Mesendoderm (in vitro differentiated cells): ENCODE data around the gene FTO.

Experiments used
- DNase-seq: peaks from one replicate; pipeline ENCODE4 v3.0.0; 2013
- H2AK5ac ChIP-seq: 2 replicates; pipeline ENCODE4 v1.6.1; 2013; ENCODE audit warnings: low read length, inconsistent platforms
- H2BK120ac ChIP-seq: 2 replicates; pipeline ENCODE4 v1.6.1; 2013; ENCODE audit warnings: low read depth, mild to moderate bottlenecking, low read length, moderate library complexity, mixed read lengths
- H2BK15ac ChIP-seq: replicated peaks from 2 replicates; pipeline ENCODE4 v1.6.1; 2013; ENCODE audit warnings: low read depth, mild to moderate bottlenecking, moderate library complexity
- H2BK5ac ChIP-seq: 2 replicates; pipeline ENCODE4 v1.6.1; 2013; ENCODE audit warnings: low read length, inconsistent platforms
- H3K18ac ChIP-seq: 2 replicates; pipeline ENCODE4 v1.6.1; 2013; ENCODE audit warnings: mild to moderate bottlenecking, low read length, mixed read lengths
- H3K23ac ChIP-seq: one replicate; pipeline ENCODE4 v1.6.1; 2013; ENCODE audit warnings: low read length
- H3K27ac ChIP-seq: 2 replicates; pipeline ENCODE4 v1.5.1; 2013; ENCODE audit warnings: low read depth, mild to moderate bottlenecking, inconsistent platforms, low read length, moderate library complexity
- H3K27me3 ChIP-seq: 2 replicates; pipeline ENCODE4 v1.6.1; 2013; ENCODE audit warnings: low read length, control low read depth, mild to moderate bottlenecking, inconsistent platforms; ENCODE audit not compliant: insufficient read depth, poor library complexity
- H3K36me3 ChIP-seq: 2 replicates; pipeline ENCODE4 v1.6.1; 2013; ENCODE audit warnings: low read length, inconsistent platforms; ENCODE audit not compliant: control insufficient read depth, insufficient read depth
- H3K4ac ChIP-seq: one replicate; pipeline ENCODE4 v1.6.1; 2013; ENCODE audit warnings: low read depth, mild to moderate bottlenecking, low read length, moderate library complexity
- H3K4me1 ChIP-seq: 2 replicates; pipeline ENCODE4 v1.6.1; 2013; ENCODE audit warnings: low read depth, low read length, inconsistent platforms; ENCODE audit not compliant: control insufficient read depth
- H3K4me2 ChIP-seq: 2 replicates; pipeline ENCODE4 v1.6.1; 2013; ENCODE audit warnings: low read length
- H3K4me3 ChIP-seq: 2 replicates; pipeline ENCODE4 v1.5.1; 2013; ENCODE audit warnings: mild to moderate bottlenecking, low read length
- H3K56ac ChIP-seq: one replicate; pipeline ENCODE4 v1.6.1; 2013; ENCODE audit warnings: low read length
- H3K79me1 ChIP-seq: 2 replicates; pipeline ENCODE4 v1.6.1; 2013; ENCODE audit warnings: low read length, inconsistent platforms
- H3K79me2 ChIP-seq: 2 replicates; pipeline ENCODE4 v1.6.1; 2013; ENCODE audit warnings: mild to moderate bottlenecking, low read length; ENCODE audit not compliant: control insufficient read depth, insufficient read depth
- H3K9ac ChIP-seq: 2 replicates; pipeline ENCODE4 v1.6.1; 2013; ENCODE audit warnings: low read length, inconsistent platforms
- H4K5ac ChIP-seq: one replicate; pipeline ENCODE4 v1.6.1; 2013; ENCODE audit warnings: low read length
- H4K8ac ChIP-seq: one replicate; pipeline ENCODE4 v1.6.1; 2013; ENCODE audit warnings: low read depth, mild to moderate bottlenecking, control low read depth, low read length, moderate library complexity
- WGBS: extraction: QIAGEN DNeasy Blood & Tissue Kit; methylation state at CpG from one replicate; pipeline ENCODE4 v1.1.7; 2013; ENCODE audit warnings: low lambda C conversion rate, missing lambda C conversion rate; ENCODE audit not compliant: insufficient coverage; ENCODE audit errors: extremely low coverage; 5-methylcytosine and 5-hydroxymethylcytosine counted together

The FTO gene

DNA sequence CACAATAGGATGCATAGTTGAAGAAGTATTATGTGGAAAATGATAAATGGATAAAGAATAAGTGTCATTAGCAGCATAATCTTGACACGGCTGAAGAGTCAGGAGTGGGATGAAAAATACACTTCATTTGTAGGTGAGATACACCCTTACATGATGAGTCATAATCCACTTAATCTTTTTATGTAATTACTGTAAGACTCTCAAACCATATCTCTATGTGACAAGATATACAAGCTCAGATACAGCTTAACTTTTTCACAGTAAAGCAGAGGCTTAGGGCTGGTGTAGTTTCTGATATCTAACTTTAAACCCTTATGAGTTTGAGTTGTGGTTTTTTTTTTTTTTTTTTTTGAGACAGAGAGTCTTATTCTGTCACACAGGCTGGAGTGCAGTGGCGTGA, 101.2 kb downstream of the FTO start:
- Histone ChIP-seq H3K4ac (no peak overlapping the region), H3K27ac (no peak overlapping the region), H3K4me1 (no peaks in the 10 kb centered on the region), H2BK15ac (no peak overlapping the region), H3K4me2 (no peak overlapping the region), H2BK5ac (no peak overlapping the region), H3K23ac (no peak overlapping the region), H3K79me1 (peaks cover 2% of the 10 kb centered on the region), H3K18ac (no peak overlapping the region), H3K56ac (no peak overlapping the region), H4K5ac (no peak overlapping the region), H2AK5ac (no peak overlapping the region), H3K4me3 (no peak overlapping the region), H3K9ac (no peak overlapping the region), H2BK120ac (no peak overlapping the region), H3K79me2 (no peaks in the 10 kb centered on the region), H4K8ac (no peak overlapping the region), H3K27me3 (no peaks in the 10 kb centered on the region), H3K36me3 (no peaks in the 10 kb centered on the region)
- DNase-seq = no peak
- no CpG with 5 or more reads among the region's 2 CpGs for whole genome bisulfite sequencing

DNA sequence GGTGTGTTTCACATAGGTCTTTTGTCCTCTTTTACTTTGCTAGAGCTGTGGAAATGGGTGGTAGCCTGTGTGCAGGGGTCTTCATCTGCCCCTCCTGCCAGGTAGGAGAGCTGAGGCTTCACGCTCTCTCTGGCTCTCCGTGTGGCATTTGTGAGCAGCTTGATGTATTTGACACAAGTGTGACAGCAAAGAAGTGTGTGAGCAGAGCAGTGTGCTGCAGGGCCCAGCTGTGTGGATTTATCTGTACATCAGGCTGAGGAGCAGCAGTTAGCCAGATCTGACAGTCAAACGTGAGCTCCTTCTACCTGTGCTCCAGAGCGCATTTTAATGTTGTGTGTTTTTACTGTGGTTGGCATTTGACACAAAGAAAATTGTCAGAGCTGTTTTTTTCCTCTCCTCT, 101.8 kb downstream of the FTO start:
- Histone ChIP-seq H4K5ac (no peak overlapping the region), H3K4ac (no peak overlapping the region), H3K4me3 (no peak overlapping the region), H3K27me3 (no peaks in the 10 kb centered on the region), H4K8ac (no peak overlapping the region), H2BK15ac (no peak overlapping the region), H3K36me3 (no peaks in the 10 kb centered on the region), H3K18ac (no peak overlapping the region), H3K27ac (no peak overlapping the region), H3K79me2 (no peaks in the 10 kb centered on the region), H2BK120ac (no peak overlapping the region), H2BK5ac (no peak overlapping the region), H3K9ac (no peak overlapping the region), H2AK5ac (no peak overlapping the region), H3K23ac (no peak overlapping the region), H3K56ac (no peak overlapping the region), H3K79me1 (peaks cover 2% of the 10 kb centered on the region), H3K4me2 (no peak overlapping the region), H3K4me1 (no peaks in the 10 kb centered on the region)
- no CpG with 5 or more reads among the region's 4 CpGs for WGBS
- DNase-seq = no peak

DNA sequence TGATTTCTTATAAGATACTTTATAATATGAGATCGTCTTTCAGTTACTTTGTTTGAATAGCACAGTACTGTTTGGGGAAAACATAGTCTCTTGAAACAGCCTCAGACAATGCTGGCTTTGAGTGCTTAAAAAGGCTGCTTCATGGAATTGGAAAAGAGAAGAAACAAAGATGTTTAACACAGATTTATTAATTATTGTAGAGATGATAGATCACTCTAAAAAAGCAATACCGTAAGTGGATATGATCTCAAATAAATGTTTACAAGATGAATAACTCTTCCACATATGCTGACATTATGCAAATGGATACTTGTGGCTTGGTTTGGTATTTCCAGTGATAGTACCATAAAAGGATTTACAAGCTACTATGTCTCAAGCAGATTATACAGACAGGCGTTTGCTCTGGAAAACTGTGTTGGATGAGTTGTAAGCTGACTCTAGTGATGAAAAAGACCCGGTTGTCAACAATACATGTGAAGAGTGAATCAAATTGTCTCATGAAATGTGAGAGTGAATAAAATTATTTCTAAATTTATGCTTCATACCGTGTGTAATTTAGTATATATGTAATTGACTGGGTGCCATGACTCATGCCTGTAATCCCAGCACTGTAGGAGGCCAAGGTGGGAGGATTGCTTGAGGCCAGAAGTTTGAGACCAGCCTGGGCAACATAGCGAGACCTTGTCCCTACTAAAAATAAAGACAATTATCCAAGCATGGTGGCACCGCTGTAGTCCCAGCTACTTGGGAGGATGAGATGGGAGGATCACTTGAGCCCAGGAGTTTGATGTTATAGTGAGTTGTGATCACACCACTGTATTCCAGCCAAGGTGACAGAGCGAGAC, 105.4 kb downstream of the FTO start:
- Histone ChIP-seq H3K18ac (no peak overlapping the region), H2AK5ac (no peak overlapping the region), H3K4ac (no peak overlapping the region), H3K4me2 (no peak overlapping the region), H3K79me1 (peaks cover 2% of the 10 kb centered on the region), H3K27ac (no peak overlapping the region), H3K4me1 (no peaks in the 10 kb centered on the region), H2BK15ac (no peak overlapping the region), H3K9ac (no peak overlapping the region), H3K79me2 (no peaks in the 10 kb centered on the region), H3K23ac (no peak overlapping the region), H2BK5ac (no peak overlapping the region), H3K56ac (no peak overlapping the region), H3K27me3 (no peaks in the 10 kb centered on the region), H4K5ac (no peak overlapping the region), H2BK120ac (no peak overlapping the region), H4K8ac (no peak overlapping the region), H3K4me3 (no peak overlapping the region), H3K36me3 (no peaks in the 10 kb centered on the region)
- DNase-seq = no peak
- WGBS = no CpG with 5 or more reads among the region's 8 CpGs

DNA sequence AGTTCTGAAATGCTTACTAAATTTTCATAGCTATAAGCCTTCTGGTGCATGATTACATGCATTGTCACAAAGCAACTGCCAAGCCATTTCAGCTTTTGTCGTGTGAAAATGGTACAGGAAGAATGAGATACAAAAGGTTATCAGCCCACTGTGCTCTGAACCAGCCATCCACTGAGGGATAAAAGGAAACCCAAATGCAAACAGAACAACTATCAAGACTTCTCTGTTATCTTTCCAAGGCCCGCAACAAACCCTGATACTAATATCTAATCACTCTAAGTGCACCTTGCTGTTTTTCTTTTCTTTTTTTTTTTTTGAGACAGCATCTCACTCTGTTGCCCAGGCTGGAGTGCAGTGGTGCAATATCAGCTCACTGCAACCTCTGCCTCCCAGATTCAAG, 109.0 kb downstream of the FTO start:
- DNase-seq = no peak
- H3K56ac ChIP-seq = no peak overlapping the region
- H3K4me2 ChIP-seq = no peak overlapping the region
- H2BK5ac ChIP-seq = no peak overlapping the region
- no peak overlapping the region for H2BK15ac ChIP-seq
- no peaks in the 10 kb centered on the region for H3K4me1 ChIP-seq
- H3K4me3 ChIP-seq = no peak overlapping the region
- no peak overlapping the region for H2BK120ac ChIP-seq
- H3K18ac ChIP-seq = no peak overlapping the region
- H3K36me3 ChIP-seq = no peaks in the 10 kb centered on the region
- H2AK5ac ChIP-seq = no peak overlapping the region
- WGBS = no CpG with 5 or more reads among the region's 2 CpGs
- no peak overlapping the region for H4K5ac ChIP-seq
- no peak overlapping the region for H3K4ac ChIP-seq
- no peaks in the 10 kb centered on the region for H3K79me2 ChIP-seq
- no peaks in the 10 kb centered on the region for H3K79me1 ChIP-seq
- no peak overlapping the region for H3K9ac ChIP-seq
- H4K8ac ChIP-seq = no peak overlapping the region
- H3K27ac ChIP-seq = no peak overlapping the region
- H3K27me3 ChIP-seq = no peaks in the 10 kb centered on the region
- H3K23ac ChIP-seq = no peak overlapping the region

DNA sequence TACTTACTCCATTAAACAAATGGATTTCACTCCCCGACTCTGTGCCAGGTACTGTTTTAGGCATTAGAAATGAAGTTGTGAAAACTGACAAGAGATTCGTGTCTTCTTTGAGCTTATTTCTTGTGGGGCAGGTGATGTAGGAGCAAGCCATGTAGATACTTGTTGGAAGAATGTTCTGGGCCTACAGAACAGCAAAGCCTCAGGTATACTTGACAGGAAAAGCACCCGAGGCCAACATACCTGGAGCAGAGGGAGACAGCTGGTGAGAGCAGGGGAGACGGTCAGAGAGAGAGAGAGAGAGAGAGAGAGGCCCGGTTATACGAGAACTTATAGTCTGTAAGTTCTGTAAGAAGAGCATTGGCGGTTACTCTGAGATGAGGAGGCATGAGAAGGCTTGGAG, 110.8 kb downstream of the FTO start:
- H2AK5ac ChIP-seq = no peak overlapping the region
- no peak overlapping the region for H2BK120ac ChIP-seq
- no peak overlapping the region for H3K27ac ChIP-seq
- H3K56ac ChIP-seq = no peak overlapping the region
- H3K4me3 ChIP-seq = no peak overlapping the region
- no peaks in the 10 kb centered on the region for H3K36me3 ChIP-seq
- no peak overlapping the region for H2BK15ac ChIP-seq
- H3K27me3 ChIP-seq = no peaks in the 10 kb centered on the region
- no peak overlapping the region for H2BK5ac ChIP-seq
- no peaks in the 10 kb centered on the region for H3K4me1 ChIP-seq
- no peaks in the 10 kb centered on the region for H3K79me2 ChIP-seq
- H3K79me1 ChIP-seq = no peaks in the 10 kb centered on the region
- H3K4me2 ChIP-seq = no peak overlapping the region
- no peak overlapping the region for H3K18ac ChIP-seq
- H4K8ac ChIP-seq = no peak overlapping the region
- no peak overlapping the region for H4K5ac ChIP-seq
- no peak overlapping the region for H3K23ac ChIP-seq
- H3K9ac ChIP-seq = no peak overlapping the region
- DNase-seq = no peak
- H3K4ac ChIP-seq = no peak overlapping the region
- WGBS = no CpG with 5 or more reads among the region's 7 CpGs
